ENCODE measurements around the gene FSTL3.
"Not testable (repeated sequence)": the region's sequence is repeated elsewhere in the genome, so short reads cannot be mapped to it uniquely, and the experiment has no call there.

FSTL3 gene

DNA sequence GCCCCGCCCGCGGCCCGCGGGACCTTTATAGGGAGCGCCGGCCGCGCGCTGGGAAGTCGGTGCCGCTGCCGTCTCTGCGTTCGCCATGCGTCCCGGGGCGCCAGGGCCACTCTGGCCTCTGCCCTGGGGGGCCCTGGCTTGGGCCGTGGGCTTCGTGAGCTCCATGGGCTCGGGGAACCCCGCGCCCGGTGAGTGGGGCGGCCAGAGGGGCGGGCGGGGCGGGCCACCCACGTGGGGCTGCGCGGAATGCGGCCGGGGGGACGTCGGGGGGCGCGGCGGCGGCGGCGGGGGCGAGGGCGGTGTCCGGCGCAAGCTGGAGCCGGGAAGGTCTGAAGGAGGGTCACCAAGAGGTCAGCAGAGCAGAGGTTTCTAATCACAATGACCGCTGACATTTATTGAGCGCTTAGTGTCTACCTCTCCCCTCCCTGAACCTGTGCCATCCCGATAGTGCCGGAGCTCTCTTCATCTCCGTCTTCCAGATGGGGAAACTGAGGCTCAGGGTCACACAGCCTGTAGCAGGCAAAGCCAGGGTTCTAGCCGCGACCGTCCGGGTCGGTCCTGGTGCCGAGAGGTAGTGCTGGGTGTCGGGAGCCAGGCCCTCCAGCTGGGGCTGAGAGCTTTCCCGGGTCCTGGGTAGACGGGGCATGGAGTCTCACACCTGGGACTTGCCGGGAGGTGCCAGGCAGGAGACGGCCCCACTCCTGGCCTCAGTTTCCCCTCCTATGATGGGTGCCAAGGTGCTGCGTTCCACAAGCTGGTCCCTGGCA lies at the start of gene FSTL3:
Gene FSTL3 (plus strand): TSS at position 54 of the 767 bp plus-strand sequence. CDS start 32 bp downstream, at position 86.
- DNase-seq = no peak

DNA sequence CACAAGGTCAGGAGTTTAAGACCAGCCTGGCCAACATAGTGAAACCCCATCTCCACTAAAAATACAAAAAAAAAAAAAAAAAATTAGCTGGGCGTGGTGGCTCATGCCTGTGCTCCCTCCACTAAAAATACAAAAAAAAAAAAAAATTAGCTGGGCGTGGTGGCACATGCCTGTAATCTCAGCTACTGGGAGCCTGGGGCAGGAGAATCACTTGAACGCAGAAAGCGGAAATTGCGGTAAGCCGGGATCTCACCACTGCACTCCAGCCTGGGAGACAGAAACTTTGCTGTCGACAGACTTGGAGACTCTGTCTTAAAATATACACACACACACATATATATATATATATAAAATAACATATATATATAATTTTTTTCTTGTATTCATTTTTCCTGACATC lies 49.6 kb upstream of the FSTL3 start:
- not testable (repeated sequence) for DNase-seq

DNA sequence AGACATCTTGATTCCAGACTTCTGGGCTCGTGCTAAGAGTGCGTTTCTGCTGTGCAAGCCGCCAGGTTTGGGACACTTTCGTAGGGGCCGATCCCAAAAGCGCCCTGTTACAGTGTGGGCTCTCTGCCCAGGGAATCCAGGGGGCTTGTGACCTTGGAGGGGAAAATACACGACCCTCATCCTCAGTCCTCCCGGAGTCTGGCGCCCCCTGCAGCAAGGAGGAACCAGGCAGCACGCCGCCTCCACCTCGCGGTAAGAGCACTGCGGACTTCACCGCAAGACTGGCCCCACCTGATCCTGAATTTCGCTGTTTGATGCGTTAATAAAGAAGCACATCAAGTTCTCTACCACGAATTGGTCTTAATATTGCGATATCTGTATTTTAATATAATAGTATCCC lies 48.0 kb upstream of the FSTL3 start:
- DNase-seq = no peak

DNA sequence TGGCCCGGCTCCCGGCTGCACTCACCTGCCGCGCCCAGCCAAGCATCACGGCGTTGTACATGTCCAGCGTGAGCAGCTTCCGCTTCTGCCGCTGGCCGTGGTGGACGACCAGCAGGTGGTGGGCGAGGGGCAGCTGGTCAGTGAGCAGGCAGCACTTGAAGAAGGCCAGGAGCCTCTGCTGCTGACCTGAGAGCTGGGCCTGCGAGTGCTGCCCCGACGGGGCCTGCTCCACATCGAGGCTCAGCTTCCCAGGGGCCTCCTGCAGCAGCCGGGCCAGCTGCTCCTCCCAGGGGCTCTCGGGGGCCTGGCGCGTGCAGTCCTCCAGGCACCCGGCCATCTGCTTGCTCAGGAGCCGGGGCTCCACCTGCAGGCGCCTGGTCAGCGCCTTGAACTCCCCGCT lies 46.7 kb upstream of the FSTL3 start:
- DNase-seq = not testable (repeated sequence)

DNA sequence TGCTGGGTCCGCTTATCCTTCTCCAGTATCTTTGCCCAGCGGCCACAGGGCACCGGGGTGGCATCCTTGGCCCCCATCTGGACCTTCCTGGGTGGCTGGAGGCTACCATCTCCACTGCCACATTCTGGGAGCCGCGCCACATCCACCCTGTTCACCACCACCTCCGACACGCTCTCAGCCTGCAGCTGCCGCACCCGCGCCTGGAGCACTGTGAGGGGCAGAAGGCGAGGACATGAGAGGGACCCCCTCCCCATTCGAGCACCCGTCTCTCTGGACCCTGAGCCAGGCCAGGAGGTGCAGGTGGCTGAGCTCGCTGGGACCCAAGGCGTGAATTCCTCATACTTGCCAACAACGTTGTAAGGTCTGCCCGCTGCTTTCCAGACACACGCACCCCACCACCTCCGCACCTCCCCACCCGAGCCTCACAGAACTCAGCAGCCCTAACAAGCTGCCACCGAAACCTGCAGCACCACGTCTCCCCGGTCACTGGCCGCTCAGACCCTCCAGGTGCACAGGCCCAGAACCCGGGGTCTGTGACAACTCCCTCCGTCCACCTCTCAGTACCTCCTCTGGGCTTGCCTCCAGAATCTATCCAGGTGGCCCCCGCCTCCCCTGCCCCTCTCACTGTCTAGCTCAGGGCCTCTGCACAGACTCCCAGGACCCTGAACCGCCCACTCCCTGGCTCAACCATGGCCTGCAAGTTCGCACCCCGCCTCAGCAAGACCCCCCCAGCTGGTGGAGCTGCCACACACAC lies 46.1 kb upstream of the FSTL3 start:
- no peak for DNase-seq

DNA sequence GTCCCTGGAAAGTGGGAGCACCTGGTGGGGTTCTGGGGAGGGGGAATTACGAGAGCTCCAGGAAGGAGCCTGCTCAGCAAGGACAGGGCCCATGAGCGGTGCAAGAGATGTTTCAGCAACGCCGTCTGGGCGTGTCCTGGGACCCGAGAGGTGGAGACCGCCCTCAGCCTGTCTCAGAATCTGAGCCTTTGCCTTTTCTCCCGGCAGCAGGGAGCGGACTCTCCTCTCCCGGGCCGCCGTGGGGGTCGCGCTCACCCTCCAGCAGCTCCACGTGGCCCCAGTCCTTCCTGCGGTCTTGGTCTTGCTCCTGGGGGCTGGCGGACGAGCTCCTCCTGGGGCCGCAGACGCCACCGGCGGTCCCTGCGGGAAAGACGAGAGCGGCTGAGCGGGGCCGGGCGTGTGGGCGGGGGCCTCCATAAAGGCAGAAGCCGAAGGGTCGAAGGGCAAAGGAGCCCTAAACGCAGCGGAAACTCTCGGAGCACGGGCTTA lies 43.6 kb upstream of the FSTL3 start:
- no peak for DNase-seq

DNA sequence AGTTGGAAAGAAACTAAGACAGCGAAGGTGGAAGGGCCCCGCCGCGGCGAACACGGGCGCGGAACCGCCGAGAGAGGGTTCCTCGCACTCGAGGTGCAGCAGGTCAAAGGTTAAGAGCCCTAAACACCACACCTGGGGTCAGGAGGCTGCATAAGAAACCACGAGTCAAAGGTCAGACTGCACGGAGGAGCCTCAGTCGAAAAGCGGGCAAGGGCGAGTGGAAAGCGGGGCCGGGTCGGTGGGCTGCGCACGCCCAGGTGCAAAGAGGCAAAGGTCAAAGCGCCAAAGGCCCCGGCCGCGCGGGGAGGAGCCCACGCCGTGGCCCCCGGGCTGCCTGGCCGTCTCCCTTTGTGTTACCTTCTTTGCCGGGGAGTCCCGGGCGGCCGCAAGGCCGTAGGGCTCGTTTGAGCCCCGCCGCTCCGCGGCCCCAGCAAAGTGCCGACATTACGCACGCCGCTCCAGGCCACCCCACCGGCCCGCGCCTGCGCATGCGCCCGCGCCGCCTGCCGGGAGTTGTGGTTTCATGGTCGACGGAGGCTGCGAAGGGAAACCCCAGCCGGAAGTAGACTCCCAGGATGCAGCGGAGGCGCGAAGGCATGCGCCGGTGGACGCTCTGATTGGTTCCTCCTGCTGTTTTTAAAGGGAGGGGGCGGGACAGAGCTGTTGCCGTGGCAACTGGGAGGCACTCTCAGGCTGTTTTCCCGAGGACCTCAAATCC lies 43.0 kb upstream of the FSTL3 start, which contains the start of gene POLRMT:
Gene POLRMT (minus strand): TSS at position 470 of the 718 bp plus-strand sequence. CDS start 25 bp downstream, at position 445.
- peak; percentile 90 to 96 (median 94) for DNase-seq

DNA sequence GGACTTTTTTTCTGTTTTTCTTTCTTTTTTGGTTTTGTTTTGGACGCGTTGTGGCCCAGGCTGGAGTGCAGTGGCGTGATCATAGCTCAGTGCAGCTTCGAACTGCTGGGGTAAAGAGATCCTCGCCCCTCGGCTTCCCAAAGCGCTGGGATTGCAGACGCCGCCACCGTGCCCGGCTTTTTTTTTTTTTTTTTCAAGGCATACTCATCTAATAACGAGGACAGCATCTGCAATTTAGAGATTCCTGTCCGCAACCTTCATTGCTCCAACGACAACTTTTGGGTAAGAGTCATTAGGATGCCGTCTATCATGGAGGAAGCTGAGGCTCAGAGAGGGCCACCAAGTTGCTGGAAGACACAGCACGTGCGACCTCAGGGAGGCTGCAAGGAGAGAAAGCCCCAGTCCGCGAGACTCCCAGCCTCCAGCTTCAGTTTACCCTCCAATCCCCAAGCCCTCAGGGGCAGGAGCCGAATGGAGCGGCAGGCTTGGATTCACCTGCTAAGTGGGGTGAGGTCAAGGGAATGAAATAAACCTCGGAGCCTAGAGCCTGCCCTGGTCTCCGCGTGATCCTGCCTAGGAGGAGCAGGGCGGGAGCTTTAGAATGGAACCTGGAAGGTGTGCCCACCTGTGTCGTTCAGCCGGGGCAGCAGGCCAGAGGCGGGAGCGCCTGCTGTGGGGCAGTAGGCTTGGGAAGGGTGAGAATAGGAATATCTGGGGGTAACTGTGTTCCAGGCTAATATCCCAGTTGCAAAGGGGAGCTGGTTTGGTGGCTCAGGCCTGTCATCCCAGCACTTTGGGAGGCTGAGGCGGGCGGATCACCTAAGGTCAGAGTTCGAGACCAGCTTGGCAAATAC lies 42.2 kb upstream of the FSTL3 start:
- no peak for DNase-seq

DNA sequence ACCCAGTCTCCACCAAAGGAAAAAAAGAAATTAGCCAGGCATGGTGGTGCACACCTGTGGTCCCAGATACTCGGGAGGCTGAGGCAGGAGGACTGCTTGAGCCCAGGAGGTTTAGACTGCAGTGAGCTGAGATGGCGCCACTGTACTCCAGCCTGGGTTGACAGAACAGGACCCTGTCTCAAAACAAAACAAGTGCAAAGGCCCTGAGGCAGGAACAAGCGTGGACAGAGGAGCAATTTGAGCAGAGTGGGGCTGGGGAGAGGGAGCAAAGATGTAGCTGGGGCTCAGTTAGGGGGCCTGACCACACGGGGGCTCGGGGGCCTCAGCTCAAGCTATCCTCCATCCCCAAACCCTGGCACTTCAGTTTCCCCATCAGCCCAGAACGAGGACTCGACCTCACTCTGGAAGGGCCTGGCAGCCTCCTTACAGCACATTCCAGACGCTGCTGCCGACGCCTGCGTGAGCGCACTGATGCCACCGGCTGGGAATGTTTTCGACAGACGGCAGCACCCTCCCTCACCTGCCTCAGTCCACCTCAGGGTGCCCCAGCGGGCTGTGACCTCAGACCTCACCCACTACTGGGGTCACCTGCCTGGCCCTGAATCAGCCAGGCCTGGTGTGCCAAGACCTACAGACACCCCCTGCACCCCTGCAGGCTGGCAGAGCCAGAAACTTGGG lies 41.1 kb upstream of the FSTL3 start:
- no peak for DNase-seq

DNA sequence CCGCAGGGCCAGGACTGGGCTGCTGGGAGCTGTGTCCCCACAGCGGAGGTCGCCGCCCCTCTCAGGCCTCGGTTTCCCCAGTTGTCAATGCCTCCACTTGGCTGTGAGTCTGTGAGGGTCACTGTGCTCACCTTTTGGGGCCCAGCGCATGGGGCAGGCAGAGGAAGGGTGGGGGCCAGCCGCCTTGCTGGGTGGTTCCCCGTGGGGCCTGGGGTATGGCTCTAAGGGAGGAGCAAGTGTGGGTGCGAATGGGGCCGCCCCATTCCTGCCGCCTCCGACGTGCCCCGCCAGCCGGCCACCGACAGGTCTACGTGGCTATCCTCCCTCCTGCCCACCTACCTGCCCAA lies 37.3 kb upstream of the FSTL3 start:
- no peak for DNase-seq

DNA sequence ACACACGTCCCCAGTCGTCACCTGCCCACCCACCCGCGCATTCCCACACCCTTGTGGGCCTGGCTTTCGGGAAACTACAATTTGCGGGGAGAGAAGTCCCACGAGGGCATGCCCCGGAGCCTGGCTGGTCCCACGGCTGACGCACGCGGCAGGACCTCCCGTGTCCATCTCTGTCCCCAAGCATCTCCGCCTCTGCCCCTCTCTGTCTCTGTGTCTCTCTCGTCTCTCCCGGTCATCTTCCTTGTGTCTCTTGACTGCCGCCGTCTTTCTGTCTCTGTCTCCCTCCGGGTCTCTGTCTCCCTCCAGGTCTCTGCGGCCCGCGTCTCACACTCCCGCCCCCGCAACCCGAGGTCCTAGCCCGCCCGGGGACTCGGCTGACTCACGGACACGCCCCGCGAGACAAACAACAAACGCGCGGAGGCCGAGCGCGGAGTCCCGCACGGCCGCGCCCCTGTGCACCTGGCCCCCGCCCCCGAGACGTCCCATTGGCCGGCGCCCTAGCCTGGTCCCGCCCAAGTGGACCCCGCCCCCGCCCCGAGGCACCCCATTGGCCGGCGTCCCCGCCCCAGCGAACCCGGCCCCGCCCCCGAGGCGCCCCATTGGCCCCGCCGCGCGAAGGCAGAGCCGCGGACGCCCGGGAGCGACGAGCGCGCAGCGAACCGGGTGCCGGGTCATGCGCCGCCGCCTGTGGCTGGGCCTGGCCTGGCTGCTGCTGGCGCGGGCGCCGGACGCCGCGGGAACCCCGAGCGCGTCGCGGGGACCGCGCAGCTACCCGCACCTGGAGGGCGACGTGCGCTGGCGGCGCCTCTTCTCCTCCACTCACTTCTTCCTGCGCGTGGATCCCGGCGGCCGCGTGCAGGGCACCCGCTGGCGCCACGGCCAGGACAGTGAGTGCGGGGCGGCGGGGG lies 36.7 kb upstream of the FSTL3 start, which contains the start of gene FGF22:
Gene FGF22 (plus strand): TSS at position 627 of the 908 bp plus-strand sequence. CDS start 47 bp downstream, at position 674.
- DNase-seq = peak; percentile 93 to 99 (median 97)

DNA sequence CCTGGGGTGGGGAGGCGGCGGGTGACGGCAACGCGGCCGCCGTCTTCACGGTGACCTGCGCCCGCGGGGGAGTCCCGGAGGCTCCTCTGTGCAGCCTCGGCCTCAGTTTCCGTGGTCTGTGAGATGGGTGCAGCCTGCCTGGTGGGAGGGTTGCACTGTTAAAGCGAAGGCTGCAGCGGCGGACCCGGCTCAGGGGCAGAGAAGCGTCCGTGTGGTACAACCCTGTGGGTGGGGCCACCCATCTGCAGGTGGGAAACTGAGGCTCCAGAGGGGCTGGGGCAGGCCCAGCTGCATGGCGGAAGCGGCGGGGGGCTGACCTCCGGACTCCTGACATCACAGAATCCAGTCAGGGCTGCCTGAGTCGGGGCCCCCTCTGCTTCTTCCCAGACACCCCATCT lies 36.0 kb upstream of the FSTL3 start:
- no peak for DNase-seq

DNA sequence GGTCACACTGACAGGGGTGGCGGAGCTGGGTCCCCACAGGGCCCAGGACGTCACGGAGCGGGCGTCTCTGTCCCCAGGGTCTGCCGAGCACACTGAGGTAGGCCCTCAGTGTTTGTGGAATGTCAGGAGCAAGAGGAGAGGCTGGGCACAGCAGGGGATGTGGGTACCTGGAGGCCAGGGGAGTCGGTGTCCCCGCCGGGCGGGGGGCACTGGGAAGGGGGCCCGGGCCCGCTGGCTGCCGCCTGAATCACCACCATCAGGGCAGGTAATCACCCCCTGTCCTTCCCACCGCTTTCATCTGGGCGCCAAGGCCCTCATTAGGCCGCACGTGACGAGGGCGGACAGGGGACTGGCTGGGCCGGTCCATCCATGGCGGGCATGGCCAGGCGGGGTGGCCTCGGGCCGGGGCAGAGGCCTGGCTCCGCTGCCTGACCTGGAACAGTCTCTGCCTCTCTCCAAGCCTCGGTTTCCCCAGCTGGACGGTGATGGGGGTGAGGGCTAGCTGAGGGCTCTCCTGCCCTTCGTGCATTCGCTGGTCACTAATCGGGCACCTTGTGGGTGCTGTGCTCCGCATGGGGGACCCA lies 35.5 kb upstream of the FSTL3 start:
- DNase-seq = no peak

DNA sequence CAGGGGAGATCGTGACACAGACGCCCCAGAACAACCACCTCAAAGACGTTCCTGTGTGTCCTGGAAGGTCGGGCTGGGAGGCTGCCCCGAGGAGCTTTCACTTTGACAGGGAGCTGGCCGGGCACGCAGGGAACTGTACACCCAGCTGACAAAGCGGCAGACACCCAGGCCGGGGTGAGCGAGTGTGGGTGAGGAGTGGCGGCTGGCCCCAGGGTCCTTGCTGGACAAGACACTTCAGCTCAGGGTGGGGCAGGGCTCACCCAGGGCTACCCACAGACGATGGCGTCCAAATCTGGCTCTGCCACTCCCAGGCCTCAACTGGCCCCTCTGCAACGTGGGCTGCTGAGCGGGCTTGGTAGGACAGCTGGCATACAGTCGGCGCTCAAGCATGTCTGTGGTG lies 34.5 kb upstream of the FSTL3 start:
- DNase-seq = no peak

DNA sequence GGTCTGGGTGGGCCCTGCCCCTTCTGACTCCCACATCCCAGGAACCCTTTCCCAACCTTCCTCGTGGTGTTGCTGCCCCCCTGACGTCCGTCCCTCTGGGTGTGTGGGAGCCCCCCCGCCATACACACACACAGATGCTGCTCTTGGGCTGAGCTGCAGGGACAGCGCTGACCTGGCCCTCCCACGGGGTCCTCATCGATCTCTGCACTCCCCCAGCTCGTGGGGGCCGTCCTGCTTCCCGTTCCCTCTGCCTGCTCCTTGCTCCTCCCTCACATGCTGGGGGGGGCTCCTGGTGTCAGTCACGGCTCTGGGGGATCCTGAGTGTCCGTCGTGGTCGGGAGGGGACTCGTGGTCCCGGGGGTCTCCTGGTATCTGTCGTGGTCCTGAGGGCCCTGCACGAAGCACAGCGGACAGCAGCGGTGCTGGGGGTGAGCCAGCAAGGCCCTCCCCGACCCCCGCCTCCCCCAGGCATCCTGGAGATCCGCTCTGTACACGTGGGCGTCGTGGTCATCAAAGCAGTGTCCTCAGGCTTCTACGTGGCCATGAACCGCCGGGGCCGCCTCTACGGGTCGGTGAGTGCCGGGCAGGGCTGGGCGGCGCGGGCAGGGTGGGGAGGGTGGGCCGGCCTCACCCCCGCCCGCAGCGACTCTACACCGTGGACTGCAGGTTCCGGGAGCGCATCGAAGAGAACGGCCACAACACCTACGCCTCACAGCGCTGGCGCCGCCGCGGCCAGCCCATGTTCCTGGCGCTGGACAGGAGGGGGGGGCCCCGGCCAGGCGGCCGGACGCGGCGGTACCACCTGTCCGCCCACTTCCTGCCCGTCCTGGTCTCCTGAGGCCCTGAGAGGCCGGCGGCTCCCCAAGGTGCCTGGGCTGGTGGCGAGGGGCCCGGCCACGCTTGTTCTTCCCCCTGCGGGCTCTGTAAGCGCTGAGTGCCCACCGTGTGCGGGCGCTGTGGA lies 33.1 kb upstream of the FSTL3 start:
- no peak for DNase-seq

DNA sequence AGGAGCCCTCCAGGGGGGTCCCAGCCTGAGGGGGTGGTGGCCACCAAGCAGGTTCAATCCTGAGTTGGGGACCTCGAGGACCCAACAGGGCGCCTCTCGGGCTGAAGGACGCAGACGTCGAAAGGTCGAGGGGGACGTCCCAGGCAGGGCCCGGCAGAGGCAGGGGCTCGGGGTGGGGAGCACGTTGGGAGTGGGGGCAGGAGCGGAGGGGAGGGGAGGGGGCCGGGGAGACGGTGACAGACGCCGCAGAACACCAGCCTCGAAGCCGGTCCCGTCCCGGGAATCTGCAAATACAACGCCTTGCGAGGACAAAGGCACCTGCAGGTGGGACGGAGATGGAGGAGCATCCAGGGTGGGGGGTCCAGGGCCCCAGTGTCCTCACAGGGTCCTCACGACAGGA lies 32.5 kb upstream of the FSTL3 start:
- DNase-seq = no peak

DNA sequence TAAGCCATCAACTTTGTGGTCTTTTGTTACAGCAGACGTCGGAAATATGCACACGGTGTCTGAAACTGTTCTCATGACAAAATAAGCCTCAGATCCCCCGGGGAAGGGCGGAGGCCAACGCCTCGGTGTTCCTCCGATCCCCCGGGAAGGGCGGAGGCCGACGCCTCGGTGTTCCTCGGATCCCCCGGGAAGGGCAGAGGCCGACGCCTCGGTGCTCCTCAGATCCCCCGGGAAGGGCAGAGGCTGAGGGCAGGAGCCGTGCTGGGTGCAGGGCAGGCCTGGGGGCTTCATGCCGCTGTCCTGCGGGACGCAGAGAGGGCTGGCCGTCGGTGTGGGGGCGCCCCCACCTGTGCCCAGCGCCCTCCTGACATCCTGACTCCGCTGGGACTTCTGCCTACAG lies 31.8 kb upstream of the FSTL3 start:
- DNase-seq = no peak

DNA sequence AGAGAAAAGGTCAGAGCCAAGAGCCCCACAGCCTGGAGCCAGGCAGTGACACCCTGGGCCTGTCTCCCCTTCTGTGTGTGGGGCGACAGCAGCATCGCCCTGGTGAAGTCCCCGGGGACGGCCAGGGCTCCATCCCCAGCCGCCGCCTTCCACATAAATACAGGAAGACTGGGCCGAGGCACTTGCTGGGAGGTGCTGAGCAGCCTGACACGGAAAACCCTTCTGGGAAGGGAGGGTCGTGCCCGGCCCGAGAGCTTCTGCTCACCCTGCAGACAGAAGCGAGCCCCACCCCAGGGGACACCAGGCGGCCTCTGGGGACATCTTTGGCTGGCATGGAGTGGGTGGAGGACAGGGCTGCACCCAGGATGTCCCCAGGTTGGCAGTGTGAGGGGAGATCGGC lies 31.4 kb upstream of the FSTL3 start:
- DNase-seq = no peak
